Fibroblast of the aortic adventitia (primary cell): Measurements from ENCODE around the gene PMEPA1. TPM values are rescaled to one million over a fixed set of nuclear protein-coding genes. Genes with fewer than 3 reads are reported as not detected.

Source experiments
- DNase-seq: peaks from one replicate; pipeline ENCODE4 v3.0.0-alpha.2; 2010; ENCODE audit warnings: low read depth
- H3K4me3 ChIP-seq: 2 replicates; pipeline ENCODE4 v1.5.1; 2011; ENCODE audit warnings: low read depth, mild to moderate bottlenecking, control low read depth, low read length, moderate library complexity
- total RNA-seq: library from RNA; depleted of rRNA; stranded (reverse); fragments of >200 nt; gene quantifications from 2 replicates; pipeline ENCODE4 v1.2.3, GENCODE V29; 2012; ENCODE audit warnings: low replicate concordance
- TF ChIP-seq, protein P1 (sequence below): IDR thresholded peaks from 2 replicates; pipeline ENCODE4 v1.5.1; 2011; ENCODE audit warnings: mild to moderate bottlenecking, low read length, control low read depth, inconsistent platforms; ENCODE audit not compliant: insufficient read depth

PMEPA1 gene
- total RNA-seq, 1 donor: 1.4 TPM

GRCh38 chr20:57685146-57685758, 24.6 kb downstream of the PMEPA1 start:
- H3K4me3 ChIP-seq: no peak overlapping the region
- no peak for DNase-seq
- TF ChIP-seq, protein P1, sequence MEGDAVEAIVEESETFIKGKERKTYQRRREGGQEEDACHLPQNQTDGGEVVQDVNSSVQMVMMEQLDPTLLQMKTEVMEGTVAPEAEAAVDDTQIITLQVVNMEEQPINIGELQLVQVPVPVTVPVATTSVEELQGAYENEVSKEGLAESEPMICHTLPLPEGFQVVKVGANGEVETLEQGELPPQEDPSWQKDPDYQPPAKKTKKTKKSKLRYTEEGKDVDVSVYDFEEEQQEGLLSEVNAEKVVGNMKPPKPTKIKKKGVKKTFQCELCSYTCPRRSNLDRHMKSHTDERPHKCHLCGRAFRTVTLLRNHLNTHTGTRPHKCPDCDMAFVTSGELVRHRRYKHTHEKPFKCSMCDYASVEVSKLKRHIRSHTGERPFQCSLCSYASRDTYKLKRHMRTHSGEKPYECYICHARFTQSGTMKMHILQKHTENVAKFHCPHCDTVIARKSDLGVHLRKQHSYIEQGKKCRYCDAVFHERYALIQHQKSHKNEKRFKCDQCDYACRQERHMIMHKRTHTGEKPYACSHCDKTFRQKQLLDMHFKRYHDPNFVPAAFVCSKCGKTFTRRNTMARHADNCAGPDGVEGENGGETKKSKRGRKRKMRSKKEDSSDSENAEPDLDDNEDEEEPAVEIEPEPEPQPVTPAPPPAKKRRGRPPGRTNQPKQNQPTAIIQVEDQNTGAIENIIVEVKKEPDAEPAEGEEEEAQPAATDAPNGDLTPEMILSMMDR: no peak

GRCh38 chr20:57684808-57685140, 25.0 kb downstream of the PMEPA1 start:
- no peak for DNase-seq
- TF ChIP-seq, protein P1: no peak
- H3K4me3 ChIP-seq: no peak overlapping the region

DNA sequence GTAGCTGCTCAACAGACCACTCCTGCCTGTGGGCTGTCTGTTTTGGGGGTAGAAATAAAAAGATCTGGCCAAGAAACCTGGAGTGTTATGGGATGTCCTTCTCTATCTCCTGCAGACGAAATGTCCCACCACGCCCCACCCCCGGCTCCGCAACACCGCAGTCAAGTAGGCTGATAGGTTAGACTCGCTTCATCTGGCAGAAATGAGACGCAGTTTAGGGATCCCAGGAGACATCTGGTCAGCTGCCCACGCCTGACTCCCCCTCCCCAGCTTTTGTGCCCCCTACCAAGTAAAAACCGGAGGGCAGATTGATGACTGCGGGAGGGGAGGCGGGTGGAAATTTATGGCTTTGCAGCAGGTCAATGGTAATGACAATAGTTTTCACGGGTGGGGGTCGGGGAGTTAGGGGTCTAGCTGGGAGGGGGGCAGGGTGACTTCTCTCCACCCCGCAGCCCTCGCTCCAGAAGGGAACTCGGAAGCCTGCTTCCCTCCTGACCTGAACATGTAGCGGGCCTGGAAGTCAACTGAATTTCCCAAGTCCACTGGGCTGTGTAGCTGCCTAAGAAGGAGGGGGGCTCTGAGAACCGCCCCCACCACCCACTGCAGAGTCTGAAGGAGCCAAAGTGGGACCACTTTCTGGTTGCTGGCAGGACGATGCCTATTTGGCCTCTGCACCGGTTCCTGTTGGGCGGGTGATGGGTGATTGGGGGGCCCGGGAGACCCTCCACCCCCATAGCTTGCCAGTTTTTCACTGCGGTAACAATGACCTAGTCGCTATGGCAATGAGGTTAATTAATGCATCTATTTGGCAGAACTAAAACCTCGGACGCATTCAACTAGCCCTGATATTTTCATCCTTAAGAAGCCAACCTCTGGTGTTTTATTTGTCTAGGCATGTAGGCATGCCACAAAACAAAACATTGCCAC, 25.7 kb downstream of the PMEPA1 start:
- TF ChIP-seq, protein P1: no peak
- H3K4me3 ChIP-seq: no peak overlapping the region
- DNase-seq: no peak

- DNase-seq: no peak
- TF ChIP-seq, protein P1: no peak
- no peak overlapping the region for H3K4me3 ChIP-seq
Measured at GRCh38 chr20:57683287-57683686, 26.5 kb downstream of the PMEPA1 start.

DNA sequence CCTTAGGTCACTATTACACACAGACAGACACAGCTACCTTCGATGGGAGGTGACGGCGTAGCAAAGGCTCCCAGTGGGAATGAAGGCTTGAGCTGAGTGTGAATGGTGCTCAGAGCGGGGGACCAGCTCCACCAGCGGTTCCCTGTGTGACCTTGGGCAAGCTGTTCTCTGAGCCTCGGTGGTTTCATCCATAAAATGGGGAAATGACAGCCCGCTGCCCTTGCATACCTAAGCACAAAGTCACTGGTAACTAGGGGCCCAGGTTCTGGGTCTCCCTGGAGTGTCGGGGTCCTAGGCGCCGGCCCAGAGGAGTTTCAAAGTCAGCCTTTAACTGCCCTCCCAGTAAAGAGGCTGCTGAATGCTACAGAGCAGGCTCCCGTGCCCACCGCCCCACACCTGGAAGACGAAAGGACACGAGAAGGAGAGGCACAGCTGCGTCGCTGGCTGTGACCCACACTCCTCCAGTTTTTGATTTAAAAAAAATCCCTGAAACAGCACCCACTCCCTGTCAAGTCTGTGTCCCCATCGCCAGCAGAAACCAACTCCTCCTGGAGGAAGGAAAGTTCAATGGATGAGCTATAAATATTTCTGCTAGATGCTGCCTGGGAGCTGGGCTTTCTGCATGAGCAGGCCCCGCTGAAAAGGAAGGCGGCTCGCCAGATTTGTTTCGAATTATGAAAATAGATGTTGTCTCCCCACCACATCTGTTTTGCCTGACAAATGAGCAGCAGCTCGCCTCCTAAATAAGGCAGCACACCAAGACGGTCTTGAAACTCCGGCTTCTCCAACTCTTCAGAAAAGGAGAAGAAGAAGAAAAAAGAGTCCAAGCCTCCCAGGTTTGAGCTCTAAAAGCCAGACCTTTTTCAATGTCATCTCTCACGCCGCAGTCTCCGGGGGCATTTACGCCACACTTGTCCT, 27.4 kb downstream of the PMEPA1 start:
- DNase-seq: no peak
- TF ChIP-seq, protein P1: no peak
- H3K4me3 ChIP-seq: no peak overlapping the region
